Fibroblast of mammary gland (primary cell): ENCODE data around the gene GALM.

ENCODE experiments used
- DNase-seq: peaks from one replicate; pipeline ENCODE4 v3.0.0-alpha.2; 2010; ENCODE audit warnings: low read depth
- H3K4me3 ChIP-seq: 2 replicates; pipeline ENCODE4 v1.5.1; 2011; ENCODE audit warnings: low read depth, mild to moderate bottlenecking, low read length, moderate library complexity; ENCODE audit not compliant: control insufficient read depth
- CTCF ChIP-seq: conservative IDR thresholded peaks from 2 replicates; pipeline ENCODE4 v1.5.1; 2011; ENCODE audit warnings: low read depth, low read length, inconsistent platforms; ENCODE audit not compliant: control insufficient read depth, insufficient read depth

The GALM gene

GRCh38 chr2:38626326-38627035, 39.4 kb upstream of the GALM start:
- DNase-seq, result no peak
- no peak for TF ChIP-seq CTCF
- no peak overlapping the region for H3K4me3 ChIP-seq

GRCh38 chr2:38627391-38627790, 38.5 kb upstream of the GALM start:
- no peak for TF ChIP-seq CTCF
- no peak overlapping the region for H3K4me3 ChIP-seq
- DNase-seq, result no peak

GRCh38 chr2:38629684-38630083, 36.2 kb upstream of the GALM start:
- DNase-seq, result no peak
- no peak for TF ChIP-seq CTCF
- H3K4me3 ChIP-seq, result no peak overlapping the region

GRCh38 chr2:38631976-38632375, 33.9 kb upstream of the GALM start:
- no peak for DNase-seq
- no peak overlapping the region for H3K4me3 ChIP-seq
- TF ChIP-seq CTCF, result no peak

GRCh38 chr2:38632980-38633379, 32.9 kb upstream of the GALM start:
- DNase-seq, result no peak
- no peak for TF ChIP-seq CTCF
- no peak overlapping the region for H3K4me3 ChIP-seq

GRCh38 chr2:38633895-38634294, 32.0 kb upstream of the GALM start:
- H3K4me3 ChIP-seq, result no peak overlapping the region
- no peak for DNase-seq
- TF ChIP-seq CTCF, result no peak

GRCh38 chr2:38634684-38635083, 31.2 kb upstream of the GALM start:
- TF ChIP-seq CTCF, result no peak
- no peak overlapping the region for H3K4me3 ChIP-seq
- no peak for DNase-seq
